ENCODE results near the gene NOTO.

DNA sequence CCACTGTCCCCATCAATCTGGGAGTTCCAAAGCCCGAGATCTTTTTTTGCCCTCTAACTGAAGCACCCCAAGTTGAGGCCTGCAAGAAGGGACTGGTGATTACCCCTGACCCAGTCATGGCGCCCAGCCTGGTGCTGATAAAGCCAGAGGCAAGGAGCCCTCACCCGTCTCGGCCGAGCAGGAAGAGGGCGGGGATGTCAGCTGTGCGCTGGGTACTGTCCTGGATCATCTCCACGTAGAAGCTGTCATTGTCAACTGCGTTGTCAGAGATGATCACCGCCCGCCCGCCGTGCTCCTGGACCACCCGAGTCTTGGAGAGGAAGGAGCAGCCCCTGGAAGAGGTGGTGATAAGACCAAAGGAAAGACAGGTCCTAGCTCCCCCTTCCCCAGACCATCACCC, 26.3 kb downstream of the NOTO start:
- TF ChIP-seq POLR2A (IDR thresholded peaks at IDR 0.05) = no peak
- no peak for TF ChIP-seq CTCF (IDR thresholded peaks at IDR 0.05)
